GM12878 (cell line): ENCODE data around the gene ADAM11. TPM values are rescaled to one million over a fixed set of nuclear protein-coding genes. Genes with fewer than 3 reads are reported as not detected.

ENCODE experiments used
- ATAC-seq: fragments of 200-7000 bp; cut with Tn5 transposase; 3 replicates; pipeline ENCODE4 v1.9.1; 2020; ENCODE audit warnings: mild to moderate bottlenecking, moderate library complexity
- BruUV-seq: library from RNA; stranded (reverse); fragments of 400-500 nt; replicated peaks from 2 replicates; lab custom pipeline; 2021; lab: Mats Ljungman, UMichigan
- CTCF ChIA-PET: fragments of 300-600 bp; sonication (Branson Sonifier 250); formaldehyde crosslinking; extraction: SDS; loops from one replicate; lab custom pipeline; 2021; ENCODE audit warnings: inconsistent platforms; lab: Yijun Ruan, JAX
- POLR2A ChIA-PET: fragments of 350-600 bp; formaldehyde crosslinking; extraction: SDS; loops from one replicate; lab custom pipeline; 2021; ENCODE audit warnings: inconsistent platforms; lab: Charles Lee
- RAD21 ChIA-PET: fragments of 300-600 bp; sonication (Branson Sonifier 250); formaldehyde crosslinking; loops from one replicate; lab custom pipeline; 2023; ENCODE audit warnings: antibody characterized with exemption; ENCODE audit not compliant: unreplicated experiment; lab: Charles Lee
- SMC1A ChIA-PET: fragments of 300-600 bp; sonication (Branson Sonifier 250); formaldehyde crosslinking; loops from one replicate; lab custom pipeline; 2023; ENCODE audit not compliant: unreplicated experiment, uncharacterized antibody; lab: Charles Lee
- DNase-seq: peaks from one replicate; pipeline ENCODE4 v3.0.0-alpha.2; 2011; ENCODE audit warnings: low read depth, low spot score
- FAIRE-seq: peaks from 3 replicates; lab custom pipeline; 2011; peaks lifted over from hg19 to GRCh38; lab: Jason Lieb, UNC
- H2AFZ ChIP-seq: 2 replicates; pipeline ENCODE4 v1.6.0; 2011; ENCODE audit warnings: low read depth, low read length, control low read depth; ENCODE audit not compliant: control insufficient read depth
- H3K27ac ChIP-seq: 2 replicates; pipeline ENCODE4 v1.5.1; 2011; ENCODE audit warnings: control low read depth; ENCODE audit not compliant: control insufficient read depth, insufficient read depth
- H3K27me3 ChIP-seq, 2 experiments: replicated peaks in 1 of 2; 2 replicates each; pipeline versions ENCODE4 v1.6.0 to v1.6.1; 2011; ENCODE audit warnings: low read length in 1 of 2; ENCODE audit not compliant: control insufficient read depth in 2 of 2, insufficient read depth in 2 of 2
- H3K36me3 ChIP-seq, 2 experiments: 2 replicates each; pipeline ENCODE4 v1.5.1; 2011; ENCODE audit warnings: low read length in 1 of 2; ENCODE audit not compliant: control insufficient read depth in 2 of 2, insufficient read depth in 2 of 2
- H3K4me1 ChIP-seq: 2 replicates; pipeline ENCODE4 v1.6.1; 2011; ENCODE audit warnings: mild to moderate bottlenecking, low read length, moderate library complexity, mixed read lengths; ENCODE audit not compliant: control insufficient read depth, insufficient read depth
- H3K4me2 ChIP-seq: 2 replicates; pipeline ENCODE4 v1.6.0; 2011; ENCODE audit warnings: control low read depth; ENCODE audit not compliant: control insufficient read depth, insufficient read depth
- H3K4me3 ChIP-seq: fragments of 200-600 bp; sonication (generic); 2 replicates; pipeline ENCODE4 v1.5.1; 2016
- H3K79me2 ChIP-seq: 2 replicates; pipeline ENCODE4 v1.6.0; 2011; ENCODE audit warnings: low read length; ENCODE audit not compliant: control insufficient read depth, insufficient read depth
- H3K9ac ChIP-seq: 2 replicates; pipeline ENCODE4 v1.8.0; 2011; ENCODE audit warnings: low read length, control low read depth, mixed read lengths; ENCODE audit not compliant: control insufficient read depth, insufficient read depth
- H3K9me3 ChIP-seq: replicated peaks from 3 replicates; pipeline ENCODE4 v1.5.1; 2011; ENCODE audit warnings: mild to moderate bottlenecking, low read length; ENCODE audit not compliant: control insufficient read depth, insufficient read depth
- H4K20me1 ChIP-seq: 2 replicates; pipeline ENCODE4 v1.6.0; 2011; ENCODE audit not compliant: control insufficient read depth, insufficient read depth
- ASH2L ChIP-seq: fragments of 300-600, 200-600 bp; sonication (generic); IDR thresholded peaks from 2 replicates; pipeline ENCODE4 v1.6.1; 2017; ENCODE audit warnings: low read depth, mild to moderate bottlenecking, borderline replicate concordance
- GATAD2B ChIP-seq: fragments of 450-650 bp; conservative IDR thresholded peaks from 2 replicates; pipeline ENCODE4 v1.6.1; 2017; ENCODE audit warnings: low read depth, mild to moderate bottlenecking, moderate library complexity
- KAT2A ChIP-seq: conservative IDR thresholded peaks from 2 replicates; pipeline ENCODE4 v1.6.1; 2011; ENCODE audit warnings: low read depth, low read length; ENCODE audit not compliant: control insufficient read depth
- KDM1A ChIP-seq: fragments of 200-600 bp; sonication (generic); IDR thresholded peaks from 2 replicates; pipeline ENCODE4 v1.6.1; 2016; ENCODE audit warnings: borderline replicate concordance
- POLR2A ChIP-seq: IDR thresholded peaks from 2 replicates; pipeline ENCODE4 v1.6.1; 2011; ENCODE audit warnings: low read depth, mild to moderate bottlenecking, low read length
- SMAD1 ChIP-seq: fragments of 450-650 bp; IDR thresholded peaks from 2 replicates; pipeline ENCODE4 v1.6.1; 2018; ENCODE audit warnings: mild to moderate bottlenecking, low read depth; ENCODE audit not compliant: partially characterized antibody
- SP1 ChIP-seq: IDR thresholded peaks from one replicate; pipeline ENCODE4 v1.6.1; 2011; ENCODE audit warnings: low read depth, low read length
- WGBS: methylation state at CpG from one replicate; pipeline ENCODE4 v1.1.6; 2016; ENCODE audit warnings: low lambda C conversion rate; ENCODE audit not compliant: insufficient replicate concordance, insufficient coverage; ENCODE audit errors: missing lambda C conversion rate; 5-methylcytosine and 5-hydroxymethylcytosine counted together
- in situ Hi-C: fragments of 300-500 bp; cut with MboI; formaldehyde crosslinking; loops from 9 replicates; pipeline ENCODE4 v1.14.3; 2018; ENCODE audit warnings: mixed read lengths
- intact Hi-C: fragments of 100-400 bp; cut with micrococcal nuclease; formaldehyde crosslinking; loops from one replicate; pipeline ENCODE4 v1.14.2; 2022; ENCODE audit not compliant: unreplicated experiment
- polyA plus RNA-seq, 11 experiments: library from polyadenylated mRNA; depleted of rRNA in 4 of 11; unstranded in 6 of 11; stranded (reverse) in 5 of 11; fragments of >200 nt; fragmentation: Nextera tagmentation in 4 of 11; fragmentation: Illumina TruSeq in 1 of 11; extraction: Ambion mirVana in 4 of 11; extraction: Trizol in 1 of 11; gene quantifications; 1 replicate in 1 of 11; 2 replicates in 10 of 11; pipeline versions ENCODE4 v1.2.1 to v1.2.3, GENCODE V29; 2011 to 2016; ENCODE audit warnings: inconsistent platforms in 2 of 11, missing spikeins in 2 of 11, low read depth in 1 of 11
- total RNA-seq, 4 experiments: library from RNA; depleted of rRNA in 3 of 4; stranded (reverse); fragments of >200 nt in 3 of 4; fragmentation: Illumina TruSeq in 1 of 4; extraction: Trizol in 1 of 4; gene quantifications; 2 replicates each; pipeline versions ENCODE4 v1.2.1 to v1.2.3, GENCODE V29; 2013 to 2021
- TF ChIP-seq, protein P1 (sequence below): fragments of 450-650 bp; IDR thresholded peaks from 2 replicates; pipeline ENCODE4 v1.6.1; 2017; ENCODE audit warnings: borderline replicate concordance

ADAM11 gene
- total and polyA plus RNA-seq, 10 of the 15 experiments (the other 5 are each of a cell fraction or from before 2014, with no cell fraction given) = 0.03 to 0.37 (median 0.06) TPM; not detected in 3

DNA sequence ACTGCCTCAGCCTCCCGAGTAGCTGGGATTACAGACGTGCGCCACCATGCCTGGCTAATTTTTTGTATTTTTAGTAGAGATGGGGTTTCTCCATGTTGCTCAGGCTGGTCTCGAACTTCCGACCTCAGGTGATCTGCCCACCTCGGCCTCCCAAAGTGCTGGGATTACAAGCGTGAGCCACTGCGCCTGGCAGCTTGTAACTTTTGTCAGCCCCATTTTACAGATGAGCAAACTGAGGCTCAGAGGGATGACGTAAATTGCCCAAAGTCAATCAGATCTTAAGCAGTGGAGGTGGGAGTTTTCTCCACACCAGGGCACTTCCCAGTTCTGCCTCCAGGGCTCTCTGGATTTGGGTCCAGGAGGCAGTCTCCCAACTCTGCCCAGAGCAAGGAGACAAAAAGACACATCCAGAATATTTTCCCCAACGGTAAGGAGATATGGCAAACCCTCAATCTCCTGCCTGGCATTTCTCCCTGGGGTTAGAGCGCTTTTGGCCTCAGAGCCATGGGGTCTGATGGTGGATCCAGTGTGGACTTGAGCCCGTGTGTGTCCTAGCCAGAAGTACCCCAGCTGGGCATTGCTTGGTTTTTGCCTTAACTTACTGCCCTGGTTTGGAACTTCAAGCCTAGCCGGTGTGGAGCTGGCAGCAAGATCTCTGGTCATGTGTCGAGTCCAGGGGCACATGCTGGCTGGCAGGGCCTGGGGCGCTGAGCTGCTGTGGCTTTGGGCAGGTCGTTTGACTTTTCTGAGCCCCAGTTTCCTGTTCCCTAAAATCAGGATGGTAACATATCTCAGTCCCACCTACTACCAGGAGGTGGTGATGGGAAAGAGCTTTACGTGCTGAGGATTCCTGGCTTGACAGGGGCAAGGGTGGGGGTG, 3.4 kb downstream of the ADAM11 start:
- intact Hi-C loops (no loop called here), in situ Hi-C loops (no loop called here)
- H3K27ac ChIP-seq = no peak overlapping the region
- H3K4me3 ChIP-seq = no peak overlapping the region
- no TSS peak for BruUV-seq
- 39% methylated on average over 16 of the region's 17 CpGs for WGBS
- POLR2A ChIA-PET = interaction anchor here (0.6 kb wide), 1 partner anchor 84 kb away, joined by 3 read pairs; no protein-coding TSS in a partner anchor
- FAIRE-seq (no peak), DNase-seq (no peak), ATAC-seq (no peak)
- no peak overlapping the region for H3K9ac ChIP-seq
- H3K4me1 ChIP-seq = no peaks in the 10 kb centered on the region
- H3K27me3 ChIP-seq = peaks cover 1 to 4% of the 10 kb centered on the region in 2 experiments; a peak in 3 of 4 replicates
- H3K36me3 ChIP-seq = no peaks in the 10 kb centered on the region
- H4K20me1 ChIP-seq = no peaks in the 10 kb centered on the region
- H3K4me2 ChIP-seq = no peak overlapping the region
- H2AFZ ChIP-seq = no peak overlapping the region
- SMC1A ChIA-PET = no interaction called here
- CTCF ChIA-PET = no interaction called here
- no peaks in the 10 kb centered on the region for H3K9me3 ChIP-seq
- RAD21 ChIA-PET = no interaction called here
- TF ChIP-seq SMAD1 = no peak
- no peaks in the 10 kb centered on the region for H3K79me2 ChIP-seq

DNA sequence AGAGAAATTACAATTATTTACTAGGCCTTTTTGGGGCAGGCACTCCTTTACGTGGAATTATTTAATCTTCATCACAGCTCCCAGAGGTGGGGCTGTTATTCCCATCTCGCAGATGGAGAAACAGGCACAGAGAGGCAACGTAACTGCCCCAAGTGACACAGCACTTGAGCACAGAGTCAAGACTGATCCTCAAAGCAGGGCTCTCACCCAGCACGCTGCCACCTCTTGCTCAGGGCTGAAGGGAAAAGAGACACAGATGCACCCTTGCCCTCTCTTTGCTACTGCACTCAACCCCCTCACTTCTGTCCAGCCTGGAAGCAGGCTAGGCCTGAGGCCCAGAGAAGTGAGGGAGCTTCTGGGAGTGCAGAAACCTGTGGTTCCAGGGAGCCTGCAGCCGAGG, 4.4 kb downstream of the ADAM11 start:
- H3K9me3 ChIP-seq = no peaks in the 10 kb centered on the region
- ChIA-PET CTCF (no interaction called here), RAD21 (interaction anchor here (0.6 kb wide), 1 partner anchor 47 kb away, joined by 4 read pairs; no protein-coding TSS in a partner anchor), SMC1A (interaction anchor here (0.6 to 0.7 kb wide), 2 partner anchors 67 to 241 kb away, joined by 3 to 4 read pairs; no protein-coding TSS in a partner anchor)
- no peak overlapping the region for H3K4me2 ChIP-seq
- intact Hi-C loops = no loop called here
- H3K4me3 ChIP-seq = no peak overlapping the region
- H4K20me1 ChIP-seq = no peaks in the 10 kb centered on the region
- FAIRE-seq (no peak), DNase-seq (no peak)
- no peak for TF ChIP-seq POLR2A
- no peak for TF ChIP-seq GATAD2B
- no peak for TF ChIP-seq KDM1A
- no peak for TF ChIP-seq ASH2L
- no peak for TF ChIP-seq SP1
- TF ChIP-seq, protein P1, sequence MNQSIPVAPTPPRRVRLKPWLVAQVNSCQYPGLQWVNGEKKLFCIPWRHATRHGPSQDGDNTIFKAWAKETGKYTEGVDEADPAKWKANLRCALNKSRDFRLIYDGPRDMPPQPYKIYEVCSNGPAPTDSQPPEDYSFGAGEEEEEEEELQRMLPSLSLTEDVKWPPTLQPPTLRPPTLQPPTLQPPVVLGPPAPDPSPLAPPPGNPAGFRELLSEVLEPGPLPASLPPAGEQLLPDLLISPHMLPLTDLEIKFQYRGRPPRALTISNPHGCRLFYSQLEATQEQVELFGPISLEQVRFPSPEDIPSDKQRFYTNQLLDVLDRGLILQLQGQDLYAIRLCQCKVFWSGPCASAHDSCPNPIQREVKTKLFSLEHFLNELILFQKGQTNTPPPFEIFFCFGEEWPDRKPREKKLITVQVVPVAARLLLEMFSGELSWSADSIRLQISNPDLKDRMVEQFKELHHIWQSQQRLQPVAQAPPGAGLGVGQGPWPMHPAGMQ = no peak
- TF ChIP-seq KAT2A = no peak
- TF ChIP-seq, all 136 proteins: peak for 0
- Histone ChIP-seq H3K27me3 (peaks cover 1 to 4% of the 10 kb centered on the region in 2 experiments; a peak in 3 of 4 replicates), H3K79me2 (no peaks in the 10 kb centered on the region), H3K27ac (no peak overlapping the region), H2AFZ (no peak overlapping the region), H3K9ac (no peak overlapping the region), H3K4me1 (peaks cover 5% of the 10 kb centered on the region), H3K36me3 (no peaks in the 10 kb centered on the region)
- BruUV-seq = no TSS peak
- 27% methylated on average over 4 of the region's 5 CpGs for WGBS
- in situ Hi-C loops = no loop called here
- POLR2A ChIA-PET = no interaction called here
- no peak for ATAC-seq
